IMR-90 (cell line): ENCODE results near the gene HS3ST1.

Experiments used
- BHLHE40 ChIP-seq: fragments of 150-350 bp; IDR thresholded peaks from 2 replicates; pipeline ENCODE4 v1.6.1; 2016; ENCODE audit warnings: mild to moderate bottlenecking, low read depth, low read length
- CEBPB ChIP-seq: IDR thresholded peaks from 2 replicates; pipeline ENCODE4 v1.6.1; 2012; ENCODE audit warnings: low read depth, low read length, improper control_type of control experiment
- MAFK ChIP-seq: IDR thresholded peaks from 2 replicates; pipeline ENCODE4 v1.6.1; 2012; ENCODE audit warnings: low read depth, low read length, improper control_type of control experiment
- POLR2A ChIP-seq: IDR thresholded peaks from 2 replicates; pipeline ENCODE4 v1.6.1; 2012; ENCODE audit warnings: mild to moderate bottlenecking, low read depth, low read length
- RAD21 ChIP-seq: IDR thresholded peaks from 2 replicates; pipeline ENCODE4 v1.6.1; 2012; ENCODE audit warnings: low read length, improper control_type of control experiment
- RCOR1 ChIP-seq: IDR thresholded peaks from 2 replicates; pipeline ENCODE4 v1.6.1; 2012; ENCODE audit warnings: mild to moderate bottlenecking, low read length, improper control_type of control experiment; ENCODE audit not compliant: insufficient replicate concordance
- RFX5 ChIP-seq: IDR thresholded peaks from 2 replicates; pipeline ENCODE4 v1.8.0; 2012; ENCODE audit warnings: low read depth, mild to moderate bottlenecking, low read length, moderate library complexity
- SMC3 ChIP-seq: fragments of 150-350 bp; IDR thresholded peaks from 2 replicates; pipeline ENCODE4 v1.6.1; 2016; ENCODE audit warnings: low read depth, mild to moderate bottlenecking, antibody characterized with exemption, low read length, moderate library complexity
- TF ChIP-seq, protein P1 (sequence below): conservative IDR thresholded peaks from 2 replicates; pipeline ENCODE4 v1.5.1; 2012; ENCODE audit warnings: mild to moderate bottlenecking, low read depth, low read length, improper control_type of control experiment
- TF ChIP-seq, protein P2 (sequence below): fragments of 150-350 bp; IDR thresholded peaks from 2 replicates; pipeline ENCODE4 v1.6.1; 2017; ENCODE audit warnings: mild to moderate bottlenecking, antibody characterized with exemption, low read length, low read depth
- TF ChIP-seq, protein P3 (sequence below): fragments of 150-350 bp; IDR thresholded peaks from 2 replicates; pipeline ENCODE4 v1.6.1; 2016; ENCODE audit warnings: low read depth, mild to moderate bottlenecking, low read length, moderate library complexity, borderline replicate concordance

DNA sequence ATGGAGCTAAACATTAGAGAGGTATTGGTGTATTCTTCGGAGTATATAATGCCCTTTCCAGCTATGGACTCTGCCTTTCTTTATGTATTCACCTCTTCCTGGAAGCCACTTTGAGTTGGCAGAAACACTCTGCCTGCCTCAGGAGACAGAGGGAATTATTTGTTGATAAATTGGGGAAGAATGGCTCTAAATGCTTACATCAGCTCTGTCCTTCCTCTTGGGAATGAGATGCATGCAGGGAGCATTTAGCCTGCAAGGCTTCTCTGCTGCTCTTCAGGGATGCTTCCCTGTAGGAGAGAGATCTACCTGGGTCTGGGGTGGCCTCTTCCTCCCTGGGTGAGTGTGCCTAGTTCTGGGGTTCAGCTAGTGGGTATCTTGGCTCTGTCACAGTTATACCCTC, 6.9 kb upstream of the HS3ST1 start:
- TF ChIP-seq, protein P1, sequence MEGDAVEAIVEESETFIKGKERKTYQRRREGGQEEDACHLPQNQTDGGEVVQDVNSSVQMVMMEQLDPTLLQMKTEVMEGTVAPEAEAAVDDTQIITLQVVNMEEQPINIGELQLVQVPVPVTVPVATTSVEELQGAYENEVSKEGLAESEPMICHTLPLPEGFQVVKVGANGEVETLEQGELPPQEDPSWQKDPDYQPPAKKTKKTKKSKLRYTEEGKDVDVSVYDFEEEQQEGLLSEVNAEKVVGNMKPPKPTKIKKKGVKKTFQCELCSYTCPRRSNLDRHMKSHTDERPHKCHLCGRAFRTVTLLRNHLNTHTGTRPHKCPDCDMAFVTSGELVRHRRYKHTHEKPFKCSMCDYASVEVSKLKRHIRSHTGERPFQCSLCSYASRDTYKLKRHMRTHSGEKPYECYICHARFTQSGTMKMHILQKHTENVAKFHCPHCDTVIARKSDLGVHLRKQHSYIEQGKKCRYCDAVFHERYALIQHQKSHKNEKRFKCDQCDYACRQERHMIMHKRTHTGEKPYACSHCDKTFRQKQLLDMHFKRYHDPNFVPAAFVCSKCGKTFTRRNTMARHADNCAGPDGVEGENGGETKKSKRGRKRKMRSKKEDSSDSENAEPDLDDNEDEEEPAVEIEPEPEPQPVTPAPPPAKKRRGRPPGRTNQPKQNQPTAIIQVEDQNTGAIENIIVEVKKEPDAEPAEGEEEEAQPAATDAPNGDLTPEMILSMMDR = no peak
- TF ChIP-seq, protein P2, sequence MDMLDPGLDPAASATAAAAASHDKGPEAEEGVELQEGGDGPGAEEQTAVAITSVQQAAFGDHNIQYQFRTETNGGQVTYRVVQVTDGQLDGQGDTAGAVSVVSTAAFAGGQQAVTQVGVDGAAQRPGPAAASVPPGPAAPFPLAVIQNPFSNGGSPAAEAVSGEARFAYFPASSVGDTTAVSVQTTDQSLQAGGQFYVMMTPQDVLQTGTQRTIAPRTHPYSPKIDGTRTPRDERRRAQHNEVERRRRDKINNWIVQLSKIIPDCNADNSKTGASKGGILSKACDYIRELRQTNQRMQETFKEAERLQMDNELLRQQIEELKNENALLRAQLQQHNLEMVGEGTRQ = no peak
- TF ChIP-seq RFX5 = no peak
- no peak for TF ChIP-seq POLR2A
- no peak for TF ChIP-seq CEBPB
- TF ChIP-seq BHLHE40 = no peak
- TF ChIP-seq RAD21 = no peak
- TF ChIP-seq, protein P3, sequence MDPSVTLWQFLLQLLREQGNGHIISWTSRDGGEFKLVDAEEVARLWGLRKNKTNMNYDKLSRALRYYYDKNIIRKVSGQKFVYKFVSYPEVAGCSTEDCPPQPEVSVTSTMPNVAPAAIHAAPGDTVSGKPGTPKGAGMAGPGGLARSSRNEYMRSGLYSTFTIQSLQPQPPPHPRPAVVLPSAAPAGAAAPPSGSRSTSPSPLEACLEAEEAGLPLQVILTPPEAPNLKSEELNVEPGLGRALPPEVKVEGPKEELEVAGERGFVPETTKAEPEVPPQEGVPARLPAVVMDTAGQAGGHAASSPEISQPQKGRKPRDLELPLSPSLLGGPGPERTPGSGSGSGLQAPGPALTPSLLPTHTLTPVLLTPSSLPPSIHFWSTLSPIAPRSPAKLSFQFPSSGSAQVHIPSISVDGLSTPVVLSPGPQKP = no peak
- no peak for TF ChIP-seq SMC3
- no peak for TF ChIP-seq MAFK
- no peak for TF ChIP-seq RCOR1
